22Rv1 (cell line): ENCODE measurements around the gene YIPF3.
A peak's percentile ranks its signal among the peaks of the same experiment; 100 is the strongest.
"Not testable (repeated sequence)": the region's sequence is repeated elsewhere in the genome, so short reads cannot be mapped to it uniquely, and the experiment has no call there.

Source experiments
- H3K27ac ChIP-seq: fragments of 450-650 bp; 2 replicates; pipeline ENCODE4 v1.5.1; 2017
- ZFX ChIP-seq: fragments of 450-650 bp; IDR thresholded peaks from 2 replicates; pipeline ENCODE4 v1.6.1; 2017; ENCODE audit warnings: antibody characterized with exemption, borderline replicate concordance
- TF ChIP-seq, protein P1 (sequence below): fragments of 450-650 bp; IDR thresholded peaks from 2 replicates; pipeline ENCODE4 v1.5.1; 2017; ENCODE audit warnings: mild to moderate bottlenecking

YIPF3 gene

DNA sequence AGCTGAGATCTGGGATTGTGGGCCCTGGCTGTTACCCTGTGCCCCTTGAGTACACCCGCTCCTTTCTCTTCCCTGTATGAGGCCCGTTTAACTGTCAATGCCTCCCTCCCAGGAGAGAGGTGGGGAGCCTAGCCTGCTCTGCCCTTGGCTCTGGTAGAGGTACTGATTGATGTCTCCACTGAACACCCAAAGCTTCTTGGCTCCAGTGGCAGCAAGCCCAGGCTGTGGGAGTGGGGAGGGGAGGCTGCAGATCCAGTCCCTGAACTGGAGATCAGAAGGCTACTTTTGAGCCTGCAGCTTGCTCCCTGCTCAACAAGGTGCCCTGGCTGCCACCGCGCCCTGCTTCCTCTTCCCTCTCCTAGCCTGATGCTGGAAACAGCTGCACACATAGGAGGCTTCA, 14.1 kb downstream of the YIPF3 start:
- H3K27ac ChIP-seq: no peak overlapping the region

DNA sequence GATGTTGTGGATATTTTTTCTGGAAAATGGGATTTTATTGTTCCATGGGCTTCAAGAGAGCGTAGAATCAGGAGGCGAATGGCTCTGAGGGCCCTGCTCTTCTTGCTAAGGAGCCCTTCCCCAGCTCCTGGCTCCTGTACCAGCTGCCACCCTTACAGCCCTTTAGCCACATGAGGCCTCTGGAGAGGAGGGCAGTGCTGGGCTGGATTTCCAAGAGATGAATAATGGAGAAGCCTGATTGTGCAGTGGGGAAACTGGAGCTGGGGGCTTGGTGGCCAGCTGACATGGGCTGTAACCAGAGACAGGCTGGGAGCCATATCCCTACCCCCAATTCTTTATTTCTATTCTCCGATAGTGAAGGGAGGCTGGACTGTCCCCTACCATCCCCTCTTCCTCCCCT, 15.8 kb downstream of the YIPF3 start:
- TF ChIP-seq, protein P1, sequence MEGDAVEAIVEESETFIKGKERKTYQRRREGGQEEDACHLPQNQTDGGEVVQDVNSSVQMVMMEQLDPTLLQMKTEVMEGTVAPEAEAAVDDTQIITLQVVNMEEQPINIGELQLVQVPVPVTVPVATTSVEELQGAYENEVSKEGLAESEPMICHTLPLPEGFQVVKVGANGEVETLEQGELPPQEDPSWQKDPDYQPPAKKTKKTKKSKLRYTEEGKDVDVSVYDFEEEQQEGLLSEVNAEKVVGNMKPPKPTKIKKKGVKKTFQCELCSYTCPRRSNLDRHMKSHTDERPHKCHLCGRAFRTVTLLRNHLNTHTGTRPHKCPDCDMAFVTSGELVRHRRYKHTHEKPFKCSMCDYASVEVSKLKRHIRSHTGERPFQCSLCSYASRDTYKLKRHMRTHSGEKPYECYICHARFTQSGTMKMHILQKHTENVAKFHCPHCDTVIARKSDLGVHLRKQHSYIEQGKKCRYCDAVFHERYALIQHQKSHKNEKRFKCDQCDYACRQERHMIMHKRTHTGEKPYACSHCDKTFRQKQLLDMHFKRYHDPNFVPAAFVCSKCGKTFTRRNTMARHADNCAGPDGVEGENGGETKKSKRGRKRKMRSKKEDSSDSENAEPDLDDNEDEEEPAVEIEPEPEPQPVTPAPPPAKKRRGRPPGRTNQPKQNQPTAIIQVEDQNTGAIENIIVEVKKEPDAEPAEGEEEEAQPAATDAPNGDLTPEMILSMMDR: no peak
- TF ChIP-seq ZFX: no peak
- H3K27ac ChIP-seq: no peak overlapping the region

More for the DNA sequence above, 14.1 kb downstream of the YIPF3 start:
- TF ChIP-seq, protein P1: no peak
- no peak for TF ChIP-seq ZFX

DNA sequence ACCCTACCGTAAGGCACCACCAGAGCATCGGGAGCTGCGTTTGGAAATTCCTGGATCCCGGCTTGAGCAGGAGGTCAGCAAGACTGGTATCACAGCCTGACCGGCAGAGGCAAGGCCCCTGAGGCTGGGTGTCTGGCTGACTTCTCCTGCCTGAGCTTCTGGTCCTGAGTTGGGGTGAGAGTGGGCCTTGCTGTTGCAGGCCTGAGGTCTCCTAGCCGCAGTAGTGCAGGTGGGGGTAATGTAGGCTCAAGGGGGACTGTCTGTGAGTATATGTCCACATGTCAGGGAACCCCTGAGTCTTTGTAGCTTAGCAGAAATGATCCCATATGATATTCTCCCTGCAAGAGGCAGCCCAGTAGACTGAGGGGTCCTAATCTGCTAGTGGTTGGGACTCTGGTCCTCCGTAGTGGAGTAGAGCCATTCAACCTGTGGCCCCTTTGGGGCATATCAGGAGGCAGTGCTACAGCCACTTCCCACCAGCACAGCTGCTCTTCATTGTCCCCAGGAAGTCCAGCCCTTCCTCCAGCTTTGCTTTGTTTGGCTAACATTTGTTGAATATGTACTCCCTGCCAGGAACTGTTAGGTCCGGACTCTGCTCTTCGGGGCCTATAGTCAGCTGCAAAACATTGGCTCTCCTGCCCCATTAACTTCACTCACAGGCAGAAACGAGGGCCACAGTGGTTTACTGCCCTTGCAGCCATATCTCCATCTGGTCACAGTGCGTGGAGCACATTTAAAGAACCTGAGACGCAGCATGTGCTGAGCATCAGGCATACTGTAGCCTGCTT, 17.5 kb downstream of the YIPF3 start:
- no peak for TF ChIP-seq ZFX
- TF ChIP-seq, protein P1: no peak
- H3K27ac ChIP-seq: no peak overlapping the region

DNA sequence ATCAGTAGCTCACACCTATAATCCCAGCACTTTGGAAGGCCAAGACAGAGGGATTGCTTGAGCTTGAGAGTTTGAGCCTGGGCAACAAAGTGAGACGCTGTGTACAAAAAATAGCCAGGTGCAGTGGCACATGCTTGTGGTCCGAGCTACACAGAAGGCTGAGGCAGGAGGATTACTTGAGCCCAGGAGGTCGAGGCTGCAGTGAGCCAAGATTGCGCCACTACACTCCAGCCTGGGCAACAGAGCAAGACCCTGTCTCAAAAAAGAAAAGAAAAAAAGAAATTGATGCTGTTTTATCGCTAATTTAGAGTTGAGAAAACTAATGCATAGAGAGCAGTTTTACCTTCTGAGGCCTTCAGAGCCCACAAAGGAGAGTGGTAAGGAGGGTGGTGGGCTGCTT, 18.4 kb downstream of the YIPF3 start:
- not testable (repeated sequence) for H3K27ac ChIP-seq

DNA sequence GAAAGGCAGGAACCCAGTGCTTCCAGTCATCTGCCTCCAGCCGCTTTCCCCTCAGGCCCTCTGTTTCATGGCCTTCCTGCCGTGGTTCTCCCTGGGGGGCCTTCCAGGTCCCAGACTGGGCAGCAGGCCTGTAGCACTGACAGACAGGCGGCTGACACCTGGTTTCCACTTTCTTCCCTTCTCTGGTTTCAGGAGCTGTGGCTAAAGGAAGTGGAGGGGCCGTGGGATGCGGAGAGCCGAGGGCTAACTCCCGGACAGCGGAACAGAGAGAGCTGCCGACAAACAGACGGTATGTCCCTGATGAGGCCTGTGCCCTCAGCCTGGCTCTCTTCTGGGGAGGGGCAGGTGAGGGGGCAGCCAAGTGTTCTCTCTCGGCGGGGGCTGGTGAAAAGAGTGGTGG, 19.0 kb downstream of the YIPF3 start:
- no peak for TF ChIP-seq ZFX
- TF ChIP-seq, protein P1: no peak
- H3K27ac ChIP-seq: no peak overlapping the region

DNA sequence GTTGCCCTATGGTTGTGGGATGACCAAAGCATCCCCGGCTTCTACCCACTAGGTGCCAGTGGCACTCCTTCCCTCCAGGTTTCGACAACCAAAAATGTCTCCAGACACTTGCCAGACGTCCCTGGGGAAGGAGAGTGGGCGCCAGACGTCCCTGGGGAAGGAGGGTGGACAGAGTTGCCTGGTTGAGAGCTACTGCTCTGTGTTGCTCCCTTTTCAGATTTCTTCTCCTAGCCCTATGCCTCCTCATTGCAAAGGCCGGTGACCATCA, 19.7 kb downstream of the YIPF3 start:
- H3K27ac ChIP-seq: no peak overlapping the region

DNA sequence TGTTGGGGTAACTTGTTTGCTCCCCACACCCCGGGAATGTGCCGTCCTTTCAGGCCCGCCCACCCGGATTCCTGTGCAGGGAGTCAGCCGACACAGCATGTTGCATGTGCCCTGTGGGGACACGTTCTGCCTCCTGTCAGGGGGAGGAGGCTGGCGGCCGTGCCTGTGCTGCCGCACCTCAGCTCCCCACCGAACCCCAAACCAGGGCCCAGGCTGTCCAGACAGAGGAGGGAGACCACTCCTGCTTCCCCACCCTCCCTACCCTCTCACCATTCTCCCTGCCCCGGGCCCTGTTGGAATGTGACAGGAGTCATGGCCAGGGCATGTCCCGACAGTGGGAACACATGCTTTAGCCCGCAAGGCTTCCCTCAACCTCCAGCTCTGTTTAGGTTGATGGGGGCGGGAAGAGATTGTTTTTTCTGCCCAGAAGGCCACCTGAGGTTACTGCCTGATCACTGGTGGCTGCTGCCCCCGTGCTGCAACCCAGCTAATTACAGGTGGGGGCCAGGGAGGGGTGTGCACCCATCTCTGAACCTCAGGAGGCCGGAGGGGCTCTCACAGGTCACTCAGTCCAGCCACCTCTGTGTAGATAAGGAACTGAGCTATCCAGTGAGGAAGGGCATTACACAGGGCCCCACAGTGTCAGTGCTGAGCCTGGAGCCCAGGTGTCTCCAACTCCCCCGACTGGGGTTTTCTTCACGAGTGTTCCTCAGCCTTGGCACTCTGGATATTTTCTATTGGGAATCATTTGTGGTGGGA, 20.2 kb downstream of the YIPF3 start:
- no peak overlapping the region for H3K27ac ChIP-seq
- no peak for TF ChIP-seq ZFX
- TF ChIP-seq, protein P1: peak; percentile 43

More for the DNA sequence above, 19.7 kb downstream of the YIPF3 start:
- no peak for TF ChIP-seq ZFX
- TF ChIP-seq, protein P1: no peak
